COLO668 (cell line): ENCODE data around the gene CORO6.
A peak's percentile ranks its signal among the peaks of the same experiment; 100 is the strongest.
"Not testable (repeated sequence)": the region's sequence is repeated elsewhere in the genome, so short reads cannot be mapped to it uniquely, and the experiment has no call there.

Source experiments
- DNase-seq: peaks from one replicate; lab custom pipeline; 2025; ENCODE audit not compliant: unreplicated experiment; lab: John Stamatoyannopoulos, UW

Gene CORO6

GRCh38 chr17:29622337-29623282 lies at the start of gene CORO6:
TSS of gene CORO6 (minus strand) at chr17:29622912. CDS start at chr17:29621421, 1,491 bp downstream.
- peak; percentile 25 for DNase-seq

GRCh38 chr17:29671661-29672060 lies 48.9 kb upstream of the CORO6 start:
- no peak for DNase-seq

GRCh38 chr17:29669266-29669665 lies 46.6 kb upstream of the CORO6 start:
- DNase-seq, result no peak

- no peak for DNase-seq
Observed at GRCh38 chr17:29667969-29668368, 45.3 kb upstream of the CORO6 start.

GRCh38 chr17:29665481-29665810 lies 42.7 kb upstream of the CORO6 start:
- no peak for DNase-seq

- no peak for DNase-seq
Observed at GRCh38 chr17:29664743-29665480, 42.2 kb upstream of the CORO6 start.

- DNase-seq, result peak; percentile 3
Observed at GRCh38 chr17:29663155-29663554, 40.4 kb upstream of the CORO6 start.

- DNase-seq, result no peak
Observed at GRCh38 chr17:29661213-29661612, 38.5 kb upstream of the CORO6 start.

GRCh38 chr17:29659155-29659554 lies 36.4 kb upstream of the CORO6 start:
- no peak for DNase-seq

GRCh38 chr17:29655323-29655722 lies 32.6 kb upstream of the CORO6 start:
- no peak for DNase-seq

GRCh38 chr17:29653995-29654714 lies 31.4 kb upstream of the CORO6 start:
- DNase-seq, result no peak

GRCh38 chr17:29652976-29653375 lies 30.3 kb upstream of the CORO6 start:
- DNase-seq, result no peak

- not testable (repeated sequence) for DNase-seq
Observed at GRCh38 chr17:29651913-29652312, 29.2 kb upstream of the CORO6 start.

- DNase-seq, result no peak
Observed at GRCh38 chr17:29650396-29650795, 27.7 kb upstream of the CORO6 start.

GRCh38 chr17:29649359-29649758 lies 26.6 kb upstream of the CORO6 start:
- no peak for DNase-seq

GRCh38 chr17:29648005-29648404 lies 25.3 kb upstream of the CORO6 start:
- DNase-seq, result no peak

GRCh38 chr17:29645515-29646051 lies 22.9 kb upstream of the CORO6 start:
- no peak for DNase-seq

GRCh38 chr17:29643817-29644160 lies 21.1 kb upstream of the CORO6 start:
- no peak for DNase-seq

GRCh38 chr17:29642171-29642611 lies 19.5 kb upstream of the CORO6 start:
- peak; percentile 31 for DNase-seq

- no peak for DNase-seq
Observed at GRCh38 chr17:29640981-29641642, 18.4 kb upstream of the CORO6 start.

GRCh38 chr17:29640413-29640812 lies 17.7 kb upstream of the CORO6 start:
- no peak for DNase-seq
